ENCODE measurements around the gene PATZ1. TPM values are rescaled to one million over a fixed set of nuclear protein-coding genes. Genes with fewer than 3 reads are reported as not detected.

The PATZ1 gene
- total and polyA plus RNA-seq, 2 of the 8 experiments (the other 6 are each of a cell fraction or from before 2014, with no cell fraction given), result 62.1 to 70.9 TPM

DNA sequence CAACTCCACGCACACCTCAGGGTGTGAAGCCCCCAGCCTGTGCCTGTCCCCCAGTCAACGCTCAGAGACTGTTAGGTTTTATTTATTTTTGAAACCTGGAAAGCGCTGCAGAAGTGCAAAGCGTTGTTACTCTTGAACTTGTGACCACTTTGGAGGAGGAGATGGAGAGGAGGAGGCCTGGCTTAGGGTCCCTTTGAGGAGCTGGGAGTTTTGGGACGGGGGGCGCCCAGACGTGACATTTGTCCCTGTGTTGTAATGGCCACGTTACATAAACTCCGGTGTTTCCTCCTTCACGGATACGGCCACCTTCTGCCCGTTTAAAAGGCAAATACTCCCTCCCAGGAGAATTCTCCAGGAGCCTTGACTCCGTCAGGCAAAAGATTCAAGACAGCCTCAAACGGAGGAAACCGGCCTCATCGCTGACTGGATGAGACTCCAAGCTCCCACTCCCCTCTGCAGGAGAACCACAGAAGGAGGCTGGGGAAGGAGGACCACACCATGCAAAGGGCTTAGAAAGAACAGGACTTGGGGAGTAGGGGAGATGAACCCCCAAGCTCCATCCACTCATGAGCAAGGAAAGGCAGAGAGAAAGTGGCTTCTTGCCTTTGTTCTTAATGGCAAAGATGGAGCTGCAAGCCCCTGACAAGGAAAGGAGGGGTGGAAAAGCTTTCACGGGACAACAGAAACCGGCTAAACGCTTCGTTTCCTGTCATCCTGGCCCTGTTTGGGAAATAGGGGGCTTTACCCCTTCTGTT is 54.5 kb downstream of the PATZ1 start:
- FAIRE-seq, result no peak
- H4K8ac ChIP-seq (ENCODE audit: extremely low read depth, insufficient read depth, low read length), result no peak overlapping the region; the same call in 1 of the 2 replicates
- ChIA-PET POLR2A (ENCODE audit: partially characterized antibody) (interaction anchor here (0.5 to 2.3 kb wide), 9 partner anchors 10 to 70 kb away, joined by 3 to 13 read pairs (median 3); partner anchors contain the start of gene PATZ1), CTCF (ENCODE audit: partially characterized antibody) (interaction anchor here (0.6 to 4.3 kb wide), 16 partner anchors 9 to 186 kb away, joined by 3 to 25 read pairs (median 4); partner anchors contain the start of gene LIMK2)
- WGBS, 2 experiments (ENCODE audit: extremely low coverage in 1 of 2, insufficient coverage in 1 of 2, insufficient read length in 1 of 2, insufficient replicate concordance in 2 of 2, low coverage in 1 of 2, low lambda C conversion rate in 2 of 2, missing lambda C conversion rate in 1 of 2), result 19% methylated on average over 19 of the region's 20 CpGs; no CpG with 5 or more reads in 1 of the 2 experiments
- no peak overlapping the region for H3K14ac ChIP-seq (ENCODE audit: insufficient read length)
- H4K91ac ChIP-seq (replicated peaks; ENCODE audit: insufficient read length, low read length), result no peak overlapping the region
- H3K23ac ChIP-seq (ENCODE audit: insufficient read length), result no peak overlapping the region
- H2BK120ac ChIP-seq (replicated peaks; ENCODE audit: low read depth, low read length), result no peak overlapping the region
- DNase-seq (ENCODE audit: low read depth in 1 of 2, low spot score in 2 of 2), result no peak
- no peak overlapping the region for H2AK5ac ChIP-seq (ENCODE audit: low read depth, low read length)
- no peaks in the 10 kb centered on the region for H3K36me3 ChIP-seq (ENCODE audit: control insufficient read depth in 2 of 4, insufficient read depth in 4 of 4, low read length in 3 of 4)
- H3K79me2 ChIP-seq (ENCODE audit: control insufficient read depth in 1 of 2, insufficient read depth in 2 of 2, low read length in 2 of 2), result no peaks in the 10 kb centered on the region
- peaks cover 0 to 14% (median 5%) of the 10 kb centered on the region in 4 experiments; a peak in 4 of 7 replicates for H3K4me1 ChIP-seq (replicated peaks in 1 of 4; ENCODE audit: control insufficient read depth in 3 of 4, insufficient read depth in 4 of 4, low read length in 3 of 4)
- no peak overlapping the region for H3K27ac ChIP-seq (ENCODE audit: low read depth, low read length)
- H3K79me1 ChIP-seq (ENCODE audit: low read depth, low read length), result no peaks in the 10 kb centered on the region
- 0 out of 2 replicates have a peak, but pooled peaks have one; percentile 26 for TF ChIP-seq SUZ12 (IDR thresholded peaks at IDR 0.05; ENCODE audit: low read length)
- TF ChIP-seq HDAC6 (IDR thresholded peaks at IDR 0.05; ENCODE audit: low read depth, low read length), result no peak
- no peak for TF ChIP-seq POU5F1 (IDR thresholded peaks at IDR 0.05; ENCODE audit: low read depth, low read length)
- H3K56ac ChIP-seq (replicated peaks; ENCODE audit: insufficient read length, low read depth, low read length), result no peak overlapping the region
- H3K9me3 ChIP-seq (ENCODE audit: insufficient read depth in 2 of 2, low read depth in 1 of 2, low read length in 1 of 2), result no peaks in the 10 kb centered on the region
- H3K27me3 ChIP-seq (replicated peaks in 1 of 4; ENCODE audit: control insufficient read depth in 3 of 4, extremely low read depth in 1 of 4, insufficient read depth in 3 of 4, low read length in 3 of 4), result peaks cover 6 to 30% (median 20%) of the 10 kb centered on the region in 4 experiments; a peak in 6 of 7 replicates
- H2BK12ac ChIP-seq (ENCODE audit: low read depth, low read length), result peak overlapping the region; percentile 11
- H2BK5ac ChIP-seq (ENCODE audit: low read depth, low read length), result peak overlapping the region; percentile 3; the same call in 1 of the 2 replicates
- no peak overlapping the region for H2BK20ac ChIP-seq (ENCODE audit: low read length)
- H3K4me2 ChIP-seq (ENCODE audit: insufficient read depth in 1 of 2, low read depth in 2 of 2, low read length in 2 of 2), result peak overlapping the region; percentile 94 to 97
- no peaks in the 10 kb centered on the region for H4K20me1 ChIP-seq (replicated peaks in 1 of 2; ENCODE audit: control insufficient read depth in 1 of 2, insufficient read depth in 2 of 2, low read length in 2 of 2)
- H3K9ac ChIP-seq (replicated peaks in 1 of 4; ENCODE audit: extremely low read depth in 1 of 4, low read depth in 3 of 4, low read length in 3 of 4), result peak overlapping the region in 2 of 4 experiments; percentile 4 to 20; a peak in 2 of 7 replicates
- no peak overlapping the region for H2BK15ac ChIP-seq (ENCODE audit: low read length)
- H3K4ac ChIP-seq (replicated peaks; ENCODE audit: insufficient read length, low read depth, low read length), result peak overlapping the region; percentile 2
- no peak overlapping the region for H3K18ac ChIP-seq (ENCODE audit: extremely low read depth, low read length)
- H4K5ac ChIP-seq (ENCODE audit: insufficient read length, low read depth, low read length), result no peak overlapping the region
- H2AFZ ChIP-seq (ENCODE audit: low read length), result peak overlapping the region; percentile 85
- peaks cover 8% of the 10 kb centered on the region for H3K23me2 ChIP-seq (ENCODE audit: low read depth, low read length)
- H3K4me3 ChIP-seq (ENCODE audit: extremely low read depth in 1 of 4, insufficient read depth in 2 of 4, low read depth in 3 of 4, low read length in 4 of 4), result peak overlapping the region; percentile 23 to 64 (median 49); a peak in 7 of 8 replicates
